Hepatocyte (in vitro differentiated cells): Measurements from ENCODE around the gene RAB42.

Experiments
- CTCF ChIP-seq: fragments of 200-600 bp; sonication (generic); IDR thresholded peaks from 2 replicates; pipeline ENCODE4 v1.5.1; 2016; ENCODE audit warnings: antibody characterized with exemption, mild to moderate bottlenecking; ENCODE audit not compliant: poor library complexity
- EZH2phosphoT487 ChIP-seq: fragments of 200-600 bp; sonication (generic); IDR thresholded peaks from one replicate; pipeline ENCODE4 v1.6.1; 2018; ENCODE audit warnings: antibody characterized with exemption, mild to moderate bottlenecking, low read depth, moderate library complexity; ENCODE audit not compliant: unreplicated experiment, severe bottlenecking

GRCh38 chr1:28581531-28582247 is 10.4 kb upstream of the RAB42 start:
- TF ChIP-seq CTCF (no peak), EZH2phosphoT487 (no peak)
